Gastrocnemius medialis (tissue), 4 donors: Measurements from ENCODE around the gene PLCG2. TPM values are rescaled to one million over a fixed set of nuclear protein-coding genes. Genes with fewer than 3 reads are reported as not detected.

Experiments used
- ATAC-seq, 2 donors: fragments of 150-250 bp; one replicate each; pipeline ENCODE4 v1.9.1; 2016
- DNase-seq, 2 donors: peaks; one replicate each; pipeline ENCODE4 v3.0.0-alpha.2; 2019
- H3K27ac ChIP-seq, 4 donors: fragments of 200-600 bp; sonication (generic); 1 replicate in 1 of 4; 2 replicates in 3 of 4; pipeline ENCODE4 v1.5.1; 2016 to 2018; ENCODE audit warnings: mild to moderate bottlenecking in 2 of 4, moderate library complexity in 1 of 4
- H3K27me3 ChIP-seq, 3 donors: fragments of 200-600 bp; sonication (generic) in 2 of 3; 1 replicate in 1 of 3; 2 replicates in 2 of 3; pipeline versions ENCODE4 v1.5.1 to v1.6.0; 2016 to 2019; ENCODE audit warnings: mild to moderate bottlenecking in 1 of 3, moderate library complexity in 1 of 3
- H3K36me3 ChIP-seq, 2 donors: fragments of 200-600 bp; sonication (generic) in 1 of 2; one replicate each; pipeline ENCODE4 v1.5.1; 2017 to 2018
- H3K4me1 ChIP-seq, 2 donors: fragments of 200-600 bp; sonication (generic) in 1 of 2; one replicate each; pipeline ENCODE4 v1.5.1; 2016 to 2017; ENCODE audit warnings: mild to moderate bottlenecking in 2 of 2
- H3K4me3 ChIP-seq, 4 donors: fragments of 200-600 bp; sonication (generic) in 3 of 4; 1 replicate in 1 of 4; 2 replicates in 3 of 4; pipeline ENCODE4 v1.5.1; 2016 to 2019; ENCODE audit warnings: mild to moderate bottlenecking in 2 of 4
- H3K9me3 ChIP-seq, 3 donors: fragments of 200-600 bp; sonication (generic) in 2 of 3; 1 replicate in 1 of 3; 2 replicates in 2 of 3; pipeline ENCODE4 v1.5.1; 2016 to 2019
- POLR2A ChIP-seq, 2 donors: fragments of 450-650 bp; IDR thresholded peaks; one replicate each; pipeline ENCODE4 v1.6.1; 2017; ENCODE audit warnings: antibody characterized with exemption in 2 of 2, mild to moderate bottlenecking in 2 of 2, moderate library complexity in 2 of 2
- in situ Hi-C, 4 donors: fragments of 200-750 bp; cut with MboI; loops; one replicate each; pipeline versions ENCODE4 v1.15.0 to v1.8.0; 2017; ENCODE audit warnings: low sequenced_read_pairs in 4 of 4
- intact Hi-C: fragments of 100-400 bp; cut with DNase I; formaldehyde crosslinking; loops from one replicate; pipeline ENCODE4 v1.15.1; 2023; ENCODE audit warnings: low total_unique reads
- total RNA-seq, 4 donors: library from RNA; depleted of rRNA; stranded (reverse); fragments of >200 nt; gene quantifications; one replicate each; pipeline versions ENCODE4 v1.1.0 to v1.2.3, GENCODE V29; 2016
- TF ChIP-seq, protein P1 (sequence below), 5 experiments: fragments of 450-650 bp in 3 of 5; fragments of 200-600 bp in 2 of 5; sonication (generic) in 2 of 5; IDR thresholded peaks in 4 of 5; conservative IDR thresholded peaks in 1 of 5; 1 replicate in 4 of 5; 2 replicates in 1 of 5; pipeline ENCODE4 v1.5.1; 2016 to 2019; ENCODE audit warnings: antibody characterized with exemption in 5 of 5, mild to moderate bottlenecking in 3 of 5, moderate library complexity in 3 of 5

The PLCG2 gene
- total RNA-seq, 4 donors from 2014 or later: 1.8 to 3.0 (median 2.1) TPM

GRCh38 chr16:81881228-81881627, 102.1 kb downstream of the PLCG2 start:
- H3K27ac ChIP-seq: no peak overlapping the region
- H3K9me3 ChIP-seq: no peaks in the 10 kb centered on the region
- H3K27me3 ChIP-seq: no peaks in the 10 kb centered on the region
- no peak overlapping the region for H3K4me3 ChIP-seq
- no peaks in the 10 kb centered on the region for H3K36me3 ChIP-seq
- intact Hi-C loops: no loop called here
- ATAC-seq (no peak), DNase-seq (no peak)
- in situ Hi-C loops: loop anchor here in 2 of 4 donors (10.0 to 25.0 kb wide), 2 partner anchors 344 to 494 kb away; no protein-coding TSS in a partner anchor
- no peak for TF ChIP-seq POLR2A (IDR thresholded peaks at IDR 0.05)
- TF ChIP-seq, protein P1, sequence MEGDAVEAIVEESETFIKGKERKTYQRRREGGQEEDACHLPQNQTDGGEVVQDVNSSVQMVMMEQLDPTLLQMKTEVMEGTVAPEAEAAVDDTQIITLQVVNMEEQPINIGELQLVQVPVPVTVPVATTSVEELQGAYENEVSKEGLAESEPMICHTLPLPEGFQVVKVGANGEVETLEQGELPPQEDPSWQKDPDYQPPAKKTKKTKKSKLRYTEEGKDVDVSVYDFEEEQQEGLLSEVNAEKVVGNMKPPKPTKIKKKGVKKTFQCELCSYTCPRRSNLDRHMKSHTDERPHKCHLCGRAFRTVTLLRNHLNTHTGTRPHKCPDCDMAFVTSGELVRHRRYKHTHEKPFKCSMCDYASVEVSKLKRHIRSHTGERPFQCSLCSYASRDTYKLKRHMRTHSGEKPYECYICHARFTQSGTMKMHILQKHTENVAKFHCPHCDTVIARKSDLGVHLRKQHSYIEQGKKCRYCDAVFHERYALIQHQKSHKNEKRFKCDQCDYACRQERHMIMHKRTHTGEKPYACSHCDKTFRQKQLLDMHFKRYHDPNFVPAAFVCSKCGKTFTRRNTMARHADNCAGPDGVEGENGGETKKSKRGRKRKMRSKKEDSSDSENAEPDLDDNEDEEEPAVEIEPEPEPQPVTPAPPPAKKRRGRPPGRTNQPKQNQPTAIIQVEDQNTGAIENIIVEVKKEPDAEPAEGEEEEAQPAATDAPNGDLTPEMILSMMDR (IDR thresholded peaks at IDR 0.05 in 4 of 5, conservative IDR thresholded peaks at IDR 0.05 in 1 of 5): no peak
- no peaks in the 10 kb centered on the region for H3K4me1 ChIP-seq

GRCh38 chr16:81882559-81882958, 103.5 kb downstream of the PLCG2 start:
- Histone ChIP-seq H3K36me3 (no peaks in the 10 kb centered on the region), H3K27ac (no peak overlapping the region), H3K4me1 (no peaks in the 10 kb centered on the region), H3K27me3 (no peaks in the 10 kb centered on the region), H3K9me3 (no peaks in the 10 kb centered on the region), H3K4me3 (no peak overlapping the region)
- ATAC-seq (no peak), DNase-seq (no peak)
- TF ChIP-seq POLR2A (IDR thresholded peaks at IDR 0.05): no peak
- TF ChIP-seq, protein P1 (IDR thresholded peaks at IDR 0.05 in 4 of 5, conservative IDR thresholded peaks at IDR 0.05 in 1 of 5): no peak
- in situ Hi-C loops: loop anchor here in 2 of 4 donors (10.0 to 25.0 kb wide), 2 partner anchors 342 to 495 kb away; no protein-coding TSS in a partner anchor
- intact Hi-C loops: no loop called here

- no peaks in the 10 kb centered on the region for H3K4me1 ChIP-seq
- H3K27ac ChIP-seq: no peak overlapping the region
- in situ Hi-C loops (loop anchor here in 2 of 4 donors (10.0 to 25.0 kb wide), 2 partner anchors 342 to 496 kb away; no protein-coding TSS in a partner anchor), intact Hi-C loops (no loop called here)
- H3K4me3 ChIP-seq: no peak overlapping the region
- no peaks in the 10 kb centered on the region for H3K27me3 ChIP-seq
- no peaks in the 10 kb centered on the region for H3K36me3 ChIP-seq
- no peak for DNase-seq
- no peaks in the 10 kb centered on the region for H3K9me3 ChIP-seq
- TF ChIP-seq, protein P1 (IDR thresholded peaks at IDR 0.05 in 4 of 5, conservative IDR thresholded peaks at IDR 0.05 in 1 of 5): no peak
- TF ChIP-seq POLR2A (IDR thresholded peaks at IDR 0.05): no peak
- ATAC-seq: no peak
Measured at GRCh38 chr16:81883235-81883634, 104.1 kb downstream of the PLCG2 start.

GRCh38 chr16:81885976-81886586, 107.0 kb downstream of the PLCG2 start:
- Histone ChIP-seq H3K9me3 (no peaks in the 10 kb centered on the region), H3K4me3 (no peak overlapping the region), H3K36me3 (no peaks in the 10 kb centered on the region), H3K4me1 (no peaks in the 10 kb centered on the region), H3K27ac (no peak overlapping the region), H3K27me3 (no peaks in the 10 kb centered on the region)
- TF ChIP-seq, protein P1 (IDR thresholded peaks at IDR 0.05 in 4 of 5, conservative IDR thresholded peaks at IDR 0.05 in 1 of 5): peak in 3 of 5 experiments; percentile 19 to 41 (median 34)
- TF ChIP-seq POLR2A (IDR thresholded peaks at IDR 0.05): no peak
- in situ Hi-C loops: loop anchor here in 2 of 4 donors (10.0 to 25.0 kb wide), 2 partner anchors 339 to 499 kb away; no protein-coding TSS in a partner anchor
- no peak for DNase-seq
- no peak for ATAC-seq
- intact Hi-C loops: no loop called here
